ENCODE measurements around the gene KLRC4. TPM values are rescaled to one million over a fixed set of nuclear protein-coding genes. Genes with fewer than 3 reads are reported as not detected.
"Not testable (repeated sequence)": the region's sequence is repeated elsewhere in the genome, so short reads cannot be mapped to it uniquely, and the experiment has no call there.

Gene KLRC4
- total RNA-seq, 1 donor from 2014 or later = not detected

GRCh38 chr12:10393291-10393690 is 16.3 kb downstream of the KLRC4 start:
- Mint-ChIP-seq H3K9me3 (ENCODE audit: unreplicated experiment) (no peaks in the 10 kb centered on the region), H3K27me3 (ENCODE audit: unreplicated experiment) (no peaks in the 10 kb centered on the region), H3K4me1 (ENCODE audit: unreplicated experiment) (no peaks in the 10 kb centered on the region), H3K36me3 (ENCODE audit: low read depth, unreplicated experiment) (no peaks in the 10 kb centered on the region), H3K4me3 (ENCODE audit: unreplicated experiment) (no peak overlapping the region), H3K27ac (ENCODE audit: unreplicated experiment) (no peak overlapping the region)
- no peak for DNase-seq (ENCODE audit: low spot score)
- no peak for TF ChIP-seq CTCF (IDR thresholded peaks at IDR 0.05; ENCODE audit: unreplicated experiment)

- Mint-ChIP-seq H3K27ac (ENCODE audit: unreplicated experiment) (no peak overlapping the region), H3K4me1 (ENCODE audit: unreplicated experiment) (no peaks in the 10 kb centered on the region), H3K9me3 (ENCODE audit: unreplicated experiment) (no peaks in the 10 kb centered on the region), H3K36me3 (ENCODE audit: low read depth, unreplicated experiment) (no peaks in the 10 kb centered on the region), H3K4me3 (ENCODE audit: unreplicated experiment) (no peak overlapping the region), H3K27me3 (ENCODE audit: unreplicated experiment) (no peaks in the 10 kb centered on the region)
- no peak for DNase-seq (ENCODE audit: low spot score)
- no peak for TF ChIP-seq CTCF (IDR thresholded peaks at IDR 0.05; ENCODE audit: unreplicated experiment)
These were observed 17.1 kb downstream of the KLRC4 start for GRCh38 chr12:10392394-10392930.

- not testable (repeated sequence) for H3K27ac Mint-ChIP-seq (ENCODE audit: unreplicated experiment); H3K4me3 Mint-ChIP-seq (ENCODE audit: unreplicated experiment); H3K27me3 Mint-ChIP-seq (ENCODE audit: unreplicated experiment); H3K9me3 Mint-ChIP-seq (ENCODE audit: unreplicated experiment); DNase-seq (ENCODE audit: low spot score); H3K36me3 Mint-ChIP-seq (ENCODE audit: low read depth, unreplicated experiment); H3K4me1 Mint-ChIP-seq (ENCODE audit: unreplicated experiment)
These were observed 18.6 kb downstream of the KLRC4 start for GRCh38 chr12:10390991-10391390.

GRCh38 chr12:10389904-10390303 is 19.7 kb downstream of the KLRC4 start, which contains the start of gene KLRK1:
Gene KLRK1 (minus strand): TSS chr12:10390041. CDS start chr12:10388810, 1,231 bp downstream.
- Mint-ChIP-seq H3K9me3 (ENCODE audit: unreplicated experiment) (no peaks in the 10 kb centered on the region), H3K27ac (ENCODE audit: unreplicated experiment) (no peak within 1 kb of the TSS), H3K4me1 (ENCODE audit: unreplicated experiment) (no peaks in the 10 kb centered on the region), H3K27me3 (ENCODE audit: unreplicated experiment) (no peaks in the 10 kb centered on the region), H3K36me3 (ENCODE audit: low read depth, unreplicated experiment) (no peaks in the 10 kb centered on the region), H3K4me3 (ENCODE audit: unreplicated experiment) (no peak within 1 kb of the TSS)
- TF ChIP-seq CTCF (IDR thresholded peaks at IDR 0.05; ENCODE audit: unreplicated experiment) = no peak
- no peak for DNase-seq (ENCODE audit: low spot score)

GRCh38 chr12:10388624-10389413 is 20.7 kb downstream of the KLRC4 start:
- Mint-ChIP-seq H3K27ac (ENCODE audit: unreplicated experiment) (no peak overlapping the region), H3K9me3 (ENCODE audit: unreplicated experiment) (no peaks in the 10 kb centered on the region), H3K4me1 (ENCODE audit: unreplicated experiment) (no peaks in the 10 kb centered on the region), H3K36me3 (ENCODE audit: low read depth, unreplicated experiment) (no peaks in the 10 kb centered on the region), H3K27me3 (ENCODE audit: unreplicated experiment) (no peaks in the 10 kb centered on the region), H3K4me3 (ENCODE audit: unreplicated experiment) (no peak overlapping the region)
- no peak for DNase-seq (ENCODE audit: low spot score)
- no peak for TF ChIP-seq CTCF (IDR thresholded peaks at IDR 0.05; ENCODE audit: unreplicated experiment)

- H3K27ac Mint-ChIP-seq (ENCODE audit: unreplicated experiment); H3K4me1 Mint-ChIP-seq (ENCODE audit: unreplicated experiment); DNase-seq (ENCODE audit: low spot score): not testable (repeated sequence)
These were observed 22.1 kb downstream of the KLRC4 start for GRCh38 chr12:10387498-10387897.

More at GRCh38 chr12:10387498-10387897, 22.1 kb downstream of the KLRC4 start:
- H3K36me3 Mint-ChIP-seq (ENCODE audit: low read depth, unreplicated experiment); H3K27me3 Mint-ChIP-seq (ENCODE audit: unreplicated experiment); H3K4me3 Mint-ChIP-seq (ENCODE audit: unreplicated experiment); H3K9me3 Mint-ChIP-seq (ENCODE audit: unreplicated experiment): not testable (repeated sequence)

Data from endothelial cell (in vitro differentiated cells).